HepG2 (cell line): ENCODE measurements around the gene EPHA4.

Experiments used
- AGO2 ChIP-seq: fragments of 200-400 bp; formaldehyde crosslinking; optimal IDR thresholded peaks from 2 replicates; pipeline ENCODE3; 2017; ENCODE audit warnings: mild to moderate bottlenecking, low read depth, low read length, moderate library complexity
- FIP1L1 ChIP-seq: fragments of 200-400 bp; formaldehyde crosslinking; IDR thresholded peaks from 2 replicates; pipeline ENCODE4 v1.6.1; 2018; ENCODE audit warnings: low read depth, mild to moderate bottlenecking, low read length, moderate library complexity, borderline replicate concordance; ENCODE audit not compliant: insufficient read depth
- FOXJ3 ChIP-seq: sonication (generic); formaldehyde crosslinking; IDR thresholded peaks from 2 replicates; pipeline ENCODE4 v1.4.0; 2020; ENCODE audit warnings: missing genetic modification reagents, mild to moderate bottlenecking, borderline replicate concordance
- NR3C1 ChIP-seq: sonication (generic); formaldehyde crosslinking; IDR thresholded peaks from 2 replicates; pipeline ENCODE4 v1.4.0; 2020; ENCODE audit warnings: missing genetic modification reagents
- POLR2A ChIP-seq, 2 experiments: IDR thresholded peaks; 2 replicates each; pipeline ENCODE4 v1.6.1; 2011; ENCODE audit warnings: low read depth in 2 of 2, low read length in 2 of 2, mild to moderate bottlenecking in 1 of 2, moderate library complexity in 1 of 2; ENCODE audit not compliant: insufficient read depth in 1 of 2
- RXRA ChIP-seq: sonication (generic); formaldehyde crosslinking; IDR thresholded peaks from 2 replicates; pipeline ENCODE4 v1.5.1; 2020; ENCODE audit warnings: missing genetic modification reagents
- SP1 ChIP-seq, 2 experiments: fragments of 450-650 bp in 1 of 2; sonication (generic) in 1 of 2; formaldehyde crosslinking in 1 of 2; IDR thresholded peaks; 2 replicates each; pipeline versions ENCODE4 v1.4.0 to v1.6.1; 2016 to 2020; ENCODE audit warnings: missing genetic modification reagents in 1 of 2
- TBL1XR1 ChIP-seq: fragments of 150-350 bp; IDR thresholded peaks from 2 replicates; pipeline ENCODE4 v1.6.1; 2014; ENCODE audit warnings: borderline replicate concordance, low read length; ENCODE audit not compliant: partially characterized antibody
- ZNF839 ChIP-seq: sonication (generic); formaldehyde crosslinking; IDR thresholded peaks from 2 replicates; pipeline ENCODE4 v1.4.0; 2020; ENCODE audit warnings: missing genetic modification reagents, mild to moderate bottlenecking, borderline replicate concordance
- TF ChIP-seq, protein P1 (sequence below): sonication (generic); formaldehyde crosslinking; IDR thresholded peaks from 2 replicates; pipeline ENCODE4 v1.5.0; 2020; ENCODE audit warnings: missing genetic modification reagents
- TF ChIP-seq, protein P2 (sequence below): sonication (generic); formaldehyde crosslinking; IDR thresholded peaks from 2 replicates; pipeline ENCODE4 v1.5.0; 2020; ENCODE audit warnings: mild to moderate bottlenecking, missing genetic modification reagents, moderate library complexity
- TF ChIP-seq, protein P3 (sequence below): sonication (generic); formaldehyde crosslinking; conservative IDR thresholded peaks from 2 replicates; pipeline ENCODE4 v1.4.0; 2020; ENCODE audit warnings: missing genetic modification reagents
- TF ChIP-seq, protein P4 (sequence below): sonication (generic); formaldehyde crosslinking; IDR thresholded peaks from 2 replicates; pipeline ENCODE4 v1.8.0; 2022; ENCODE audit warnings: mild to moderate bottlenecking, missing genetic modification reagents

DNA sequence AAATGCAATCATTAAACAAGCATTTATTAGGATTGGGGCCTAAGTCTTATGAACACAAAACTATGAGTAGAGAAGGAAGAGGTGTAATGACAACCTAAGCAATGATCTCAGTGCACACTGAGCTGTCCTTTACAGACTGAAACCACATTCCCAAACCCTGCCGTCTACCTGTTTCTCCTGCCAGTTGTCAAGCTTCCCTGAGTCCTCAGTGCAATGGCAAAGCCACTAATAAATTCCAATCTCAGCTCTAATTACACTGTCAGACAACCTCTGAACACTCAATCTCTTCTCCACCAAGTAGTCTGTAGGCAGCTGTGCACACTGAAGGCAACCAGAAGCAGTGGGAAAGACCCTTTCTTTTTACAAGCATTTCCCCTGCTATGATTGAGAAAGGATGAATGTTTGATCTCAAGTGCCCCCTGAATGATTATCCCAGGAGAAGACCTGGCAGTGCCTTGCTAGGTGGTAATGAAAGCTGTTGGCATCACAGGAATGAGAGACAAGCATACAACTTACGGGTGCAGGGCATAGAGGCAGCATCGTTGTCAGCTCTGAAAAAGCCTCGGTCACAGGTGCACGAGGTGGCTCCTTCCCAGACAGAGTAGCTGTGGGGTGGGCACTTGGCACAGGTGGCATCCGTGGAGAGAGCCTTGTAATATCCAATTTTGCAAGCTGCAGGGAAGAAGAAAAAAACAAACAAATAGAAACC is 71.4 kb downstream of the EPHA4 start:
- TF ChIP-seq, protein P1, sequence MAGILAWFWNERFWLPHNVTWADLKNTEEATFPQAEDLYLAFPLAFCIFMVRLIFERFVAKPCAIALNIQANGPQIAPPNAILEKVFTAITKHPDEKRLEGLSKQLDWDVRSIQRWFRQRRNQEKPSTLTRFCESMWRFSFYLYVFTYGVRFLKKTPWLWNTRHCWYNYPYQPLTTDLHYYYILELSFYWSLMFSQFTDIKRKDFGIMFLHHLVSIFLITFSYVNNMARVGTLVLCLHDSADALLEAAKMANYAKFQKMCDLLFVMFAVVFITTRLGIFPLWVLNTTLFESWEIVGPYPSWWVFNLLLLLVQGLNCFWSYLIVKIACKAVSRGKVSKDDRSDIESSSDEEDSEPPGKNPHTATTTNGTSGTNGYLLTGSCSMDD (CRISPR knock-in tag), result no peak
- TF ChIP-seq, protein P2, sequence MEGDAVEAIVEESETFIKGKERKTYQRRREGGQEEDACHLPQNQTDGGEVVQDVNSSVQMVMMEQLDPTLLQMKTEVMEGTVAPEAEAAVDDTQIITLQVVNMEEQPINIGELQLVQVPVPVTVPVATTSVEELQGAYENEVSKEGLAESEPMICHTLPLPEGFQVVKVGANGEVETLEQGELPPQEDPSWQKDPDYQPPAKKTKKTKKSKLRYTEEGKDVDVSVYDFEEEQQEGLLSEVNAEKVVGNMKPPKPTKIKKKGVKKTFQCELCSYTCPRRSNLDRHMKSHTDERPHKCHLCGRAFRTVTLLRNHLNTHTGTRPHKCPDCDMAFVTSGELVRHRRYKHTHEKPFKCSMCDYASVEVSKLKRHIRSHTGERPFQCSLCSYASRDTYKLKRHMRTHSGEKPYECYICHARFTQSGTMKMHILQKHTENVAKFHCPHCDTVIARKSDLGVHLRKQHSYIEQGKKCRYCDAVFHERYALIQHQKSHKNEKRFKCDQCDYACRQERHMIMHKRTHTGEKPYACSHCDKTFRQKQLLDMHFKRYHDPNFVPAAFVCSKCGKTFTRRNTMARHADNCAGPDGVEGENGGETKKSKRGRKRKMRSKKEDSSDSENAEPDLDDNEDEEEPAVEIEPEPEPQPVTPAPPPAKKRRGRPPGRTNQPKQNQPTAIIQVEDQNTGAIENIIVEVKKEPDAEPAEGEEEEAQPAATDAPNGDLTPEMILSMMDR (CRISPR knock-in tag), result no peak
- no peak for TF ChIP-seq POLR2A (IDR thresholded peaks at IDR 0.05; ENCODE audit: insufficient read depth in 1 of 2, low read depth in 2 of 2, low read length in 2 of 2)
- TF ChIP-seq TBL1XR1, result no peak
- TF ChIP-seq, protein P3, sequence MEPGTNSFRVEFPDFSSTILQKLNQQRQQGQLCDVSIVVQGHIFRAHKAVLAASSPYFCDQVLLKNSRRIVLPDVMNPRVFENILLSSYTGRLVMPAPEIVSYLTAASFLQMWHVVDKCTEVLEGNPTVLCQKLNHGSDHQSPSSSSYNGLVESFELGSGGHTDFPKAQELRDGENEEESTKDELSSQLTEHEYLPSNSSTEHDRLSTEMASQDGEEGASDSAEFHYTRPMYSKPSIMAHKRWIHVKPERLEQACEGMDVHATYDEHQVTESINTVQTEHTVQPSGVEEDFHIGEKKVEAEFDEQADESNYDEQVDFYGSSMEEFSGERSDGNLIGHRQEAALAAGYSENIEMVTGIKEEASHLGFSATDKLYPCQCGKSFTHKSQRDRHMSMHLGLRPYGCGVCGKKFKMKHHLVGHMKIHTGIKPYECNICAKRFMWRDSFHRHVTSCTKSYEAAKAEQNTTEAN, result no peak
- no peak for TF ChIP-seq ZNF839
- TF ChIP-seq AGO2, result no peak
- no peak for TF ChIP-seq FOXJ3 (CRISPR knock-in tag)
- TF ChIP-seq, protein P4, sequence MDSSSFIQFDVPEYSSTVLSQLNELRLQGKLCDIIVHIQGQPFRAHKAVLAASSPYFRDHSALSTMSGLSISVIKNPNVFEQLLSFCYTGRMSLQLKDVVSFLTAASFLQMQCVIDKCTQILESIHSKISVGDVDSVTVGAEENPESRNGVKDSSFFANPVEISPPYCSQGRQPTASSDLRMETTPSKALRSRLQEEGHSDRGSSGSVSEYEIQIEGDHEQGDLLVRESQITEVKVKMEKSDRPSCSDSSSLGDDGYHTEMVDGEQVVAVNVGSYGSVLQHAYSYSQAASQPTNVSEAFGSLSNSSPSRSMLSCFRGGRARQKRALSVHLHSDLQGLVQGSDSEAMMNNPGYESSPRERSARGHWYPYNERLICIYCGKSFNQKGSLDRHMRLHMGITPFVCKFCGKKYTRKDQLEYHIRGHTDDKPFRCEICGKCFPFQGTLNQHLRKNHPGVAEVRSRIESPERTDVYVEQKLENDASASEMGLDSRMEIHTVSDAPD (CRISPR knock-in tag), result no peak
- no peak for TF ChIP-seq FIP1L1
- TF ChIP-seq SP1 (IDR thresholded peaks at IDR 0.05), result no peak
- no peak for TF ChIP-seq SP1 (CRISPR knock-in tag; IDR thresholded peaks at IDR 0.05)
- no peak for TF ChIP-seq RXRA (CRISPR knock-in tag)
- no peak for TF ChIP-seq NR3C1 (CRISPR knock-in tag)
